PFSK-1 (cell line): ENCODE results near the gene SEC62.

Source experiments
- FOXP2 ChIP-seq: optimal IDR thresholded peaks from 2 replicates; pipeline ENCODE3; 2011; ENCODE audit warnings: borderline replicate concordance, control low read depth, inconsistent platforms; ENCODE audit not compliant: insufficient read depth; ENCODE audit errors: extremely low read length, extremely low read depth
- POLR2AphosphoS5 ChIP-seq: IDR thresholded peaks from 2 replicates; pipeline ENCODE4 v1.6.1; 2012; ENCODE audit warnings: low read depth, mild to moderate bottlenecking, control low read depth, low read length, moderate library complexity
- REST ChIP-seq, 2 experiments: IDR thresholded peaks; 2 replicates each; pipeline versions ENCODE4 v1.6.1 to v1.8.0; 2011 to 2012; ENCODE audit warnings: low read depth in 2 of 2, low read length in 2 of 2, control low read depth in 1 of 2, inconsistent platforms in 1 of 2, mild to moderate bottlenecking in 1 of 2, moderate library complexity in 1 of 2; ENCODE audit not compliant: insufficient read depth in 1 of 2
- SIN3A ChIP-seq: IDR thresholded peaks from 2 replicates; pipeline ENCODE4 v1.6.1; 2012; ENCODE audit warnings: mild to moderate bottlenecking, low read length, moderate library complexity, borderline replicate concordance; ENCODE audit not compliant: insufficient read depth
- TAF1 ChIP-seq: IDR thresholded peaks from 2 replicates; pipeline ENCODE4 v1.6.1; 2012; ENCODE audit warnings: low read length, control low read depth, borderline replicate concordance; ENCODE audit not compliant: insufficient read depth

SEC62 gene

GRCh38 chr3:170033489-170033888, 66.9 kb downstream of the SEC62 start:
- no peak for TF ChIP-seq TAF1
- no peak for TF ChIP-seq REST (IDR thresholded peaks at IDR 0.05; ENCODE audit: insufficient read depth in 1 of 2, low read depth in 2 of 2, low read length in 2 of 2)
- TF ChIP-seq SIN3A = no peak
- TF ChIP-seq FOXP2 = no peak
- no peak for TF ChIP-seq POLR2AphosphoS5

GRCh38 chr3:170037463-170038433, 71.1 kb downstream of the SEC62 start, which contains the start of gene GPR160:
GPR160 (plus strand) TSS chr3:170037995; CDS start chr3:170083973, 45,978 bp downstream.
- TF ChIP-seq POLR2AphosphoS5 (no peak), TAF1 (no peak), FOXP2 (no peak), SIN3A (no peak), REST (IDR thresholded peaks at IDR 0.05; ENCODE audit: insufficient read depth in 1 of 2, low read depth in 2 of 2, low read length in 2 of 2) (no peak)

- no peak for TF ChIP-seq POLR2AphosphoS5
- TF ChIP-seq REST (IDR thresholded peaks at IDR 0.05; ENCODE audit: insufficient read depth in 1 of 2, low read depth in 2 of 2, low read length in 2 of 2) = no peak
- no peak for TF ChIP-seq SIN3A
- no peak for TF ChIP-seq FOXP2
- no peak for TF ChIP-seq TAF1
Measured at GRCh38 chr3:170038434-170039110, 72.0 kb downstream of the SEC62 start.

DNA sequence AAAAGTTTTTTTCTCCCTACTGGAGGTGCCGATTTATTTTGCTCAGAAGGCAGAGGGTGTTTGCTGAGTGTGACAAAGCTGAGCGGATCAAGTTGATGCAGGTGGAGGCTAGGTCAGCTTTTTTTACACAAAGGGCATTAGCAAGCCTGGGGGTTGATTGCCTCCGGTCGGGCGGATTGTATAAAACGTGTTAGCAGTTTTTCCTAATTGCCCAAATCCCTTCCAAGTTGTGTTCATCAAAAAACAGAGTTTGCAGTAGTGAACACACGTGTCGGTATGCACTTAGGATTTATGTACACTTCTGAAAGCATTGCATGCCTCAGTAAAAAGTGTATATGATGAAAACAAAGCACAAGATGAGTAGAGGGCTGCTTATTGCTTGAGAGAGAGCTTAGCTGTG, 73.8 kb downstream of the SEC62 start:
- TF ChIP-seq POLR2AphosphoS5 (no peak), REST (IDR thresholded peaks at IDR 0.05; ENCODE audit: insufficient read depth in 1 of 2, low read depth in 2 of 2, low read length in 2 of 2) (no peak), FOXP2 (no peak)
